Glutamatergic neuron (in vitro differentiated cells): ENCODE measurements around the gene ALG3. TPM values are rescaled to one million over a fixed set of nuclear protein-coding genes. Genes with fewer than 3 reads are reported as not detected.

Experiments
- DNase-seq: peaks from one replicate; pipeline ENCODE4 v3.0.0; 2022
- H3K27ac Mint-ChIP-seq: one replicate; pipeline ENCODE4 v1.8.0; 2020; ENCODE audit warnings: mild to moderate bottlenecking, mixed read lengths, inconsistent platforms; ENCODE audit not compliant: unreplicated experiment
- H3K27me3 Mint-ChIP-seq: one replicate; pipeline ENCODE4 v1.8.0; 2020; ENCODE audit warnings: mild to moderate bottlenecking, moderate library complexity, mixed read lengths, inconsistent platforms; ENCODE audit not compliant: unreplicated experiment
- H3K36me3 Mint-ChIP-seq: one replicate; pipeline ENCODE4 v1.8.0; 2020; ENCODE audit warnings: mild to moderate bottlenecking, mixed read lengths, inconsistent platforms; ENCODE audit not compliant: unreplicated experiment
- H3K4me1 Mint-ChIP-seq: one replicate; pipeline ENCODE4 v1.8.0; 2020; ENCODE audit warnings: mild to moderate bottlenecking, low read depth, mixed read lengths, inconsistent platforms; ENCODE audit not compliant: unreplicated experiment
- H3K4me3 Mint-ChIP-seq: one replicate; pipeline ENCODE4 v1.8.0; 2020; ENCODE audit warnings: mild to moderate bottlenecking, mixed read lengths, inconsistent platforms; ENCODE audit not compliant: unreplicated experiment
- H3K9me3 Mint-ChIP-seq: one replicate; pipeline ENCODE4 v1.8.0; 2020; ENCODE audit warnings: mild to moderate bottlenecking, moderate library complexity, mixed read lengths, inconsistent platforms; ENCODE audit not compliant: unreplicated experiment
- CTCF ChIP-seq: fragments of 200-600 bp; sonication (generic); IDR thresholded peaks from one replicate; pipeline ENCODE4 v1.5.0; 2021; ENCODE audit not compliant: partially characterized antibody, unreplicated experiment
- total RNA-seq: library from RNA; stranded (reverse); fragmentation: NEBNext Ultra II Directional; extraction: Animal tissue kit (Norgen Biotek cat#: 25700); gene quantifications from one replicate; pipeline ENCODE4 v1.2.1, GENCODE V29; 2021; ENCODE audit not compliant: unreplicated experiment

ALG3 gene
- total RNA-seq, 1 donor from 2014 or later = 26.5 TPM

DNA sequence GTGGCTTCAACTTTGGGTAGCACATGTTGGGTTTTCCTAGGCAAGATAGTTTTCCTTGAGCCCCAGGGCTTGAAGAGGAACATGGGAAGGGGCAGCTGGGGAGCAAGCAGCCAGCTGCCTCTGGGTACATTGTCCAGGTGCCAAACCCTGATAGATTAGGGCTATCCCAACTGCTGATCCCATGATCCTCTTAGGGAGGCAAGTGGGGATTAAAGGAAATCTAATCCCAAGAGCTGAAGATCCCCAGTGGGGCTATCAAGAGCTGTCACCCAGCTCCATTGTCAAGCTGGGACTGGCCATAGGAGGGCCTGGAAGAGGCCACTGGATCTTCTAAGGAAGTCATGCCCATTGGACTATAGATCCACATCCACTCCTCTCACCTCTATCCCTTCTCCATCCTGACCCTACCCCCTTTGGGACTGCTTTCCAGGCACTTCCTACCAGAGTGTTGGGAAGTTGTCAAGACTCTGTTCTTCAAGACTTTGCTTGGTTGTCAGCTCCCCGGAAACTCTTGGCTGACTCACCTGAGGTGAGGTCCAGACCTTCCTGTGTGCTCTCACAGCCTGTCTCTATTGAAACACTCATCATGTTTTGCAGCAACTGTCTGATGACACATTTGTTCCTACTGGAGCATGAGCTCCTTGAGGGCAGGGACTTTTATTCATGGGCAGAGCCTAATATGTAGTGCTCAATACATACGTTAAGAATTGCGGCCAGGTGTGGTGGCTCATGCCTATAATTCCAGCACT is 6.7 kb upstream of the ALG3 start:
- H3K4me1 Mint-ChIP-seq = peaks cover 4% of the 10 kb centered on the region
- H3K9me3 Mint-ChIP-seq = peaks cover 12% of the 10 kb centered on the region
- H3K4me3 Mint-ChIP-seq = no peak overlapping the region
- peaks cover 5% of the 10 kb centered on the region for H3K36me3 Mint-ChIP-seq
- TF ChIP-seq CTCF = no peak
- H3K27me3 Mint-ChIP-seq = peaks cover 19% of the 10 kb centered on the region
- no peak overlapping the region for H3K27ac Mint-ChIP-seq
- DNase-seq = no peak

DNA sequence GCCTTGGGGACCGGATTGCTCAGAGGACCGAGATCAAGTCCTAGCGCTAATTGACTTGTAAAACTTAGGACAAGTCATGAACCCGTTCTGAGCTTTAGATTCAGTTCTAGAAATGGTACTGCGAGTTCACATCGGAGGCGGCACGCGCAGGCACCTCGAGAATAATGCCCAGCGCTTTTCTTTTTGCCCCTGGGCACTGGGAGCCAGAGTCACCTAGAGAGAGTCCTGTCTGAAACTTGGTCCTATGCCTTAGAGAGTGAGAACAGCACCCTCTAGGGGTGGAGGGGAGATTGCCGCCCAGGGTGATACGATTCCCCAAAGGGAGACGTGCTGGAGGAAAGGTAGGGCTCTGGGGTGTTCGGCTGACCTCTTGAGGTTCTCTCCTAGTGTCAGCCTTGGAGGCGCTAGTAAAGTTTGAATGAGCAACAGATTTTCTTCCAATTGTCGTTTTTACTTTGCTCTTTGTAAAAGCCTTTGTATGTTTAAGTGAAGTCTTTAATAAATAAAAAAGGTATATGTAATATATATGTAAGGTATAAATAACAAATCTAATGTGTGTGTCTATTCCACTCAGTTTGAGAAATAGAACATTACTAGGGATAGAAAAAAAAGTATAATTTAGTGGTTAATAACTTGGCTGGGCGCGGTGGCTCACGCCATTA is 1.5 kb upstream of the ALG3 start:
- peak; percentile 90 for TF ChIP-seq CTCF
- H3K9me3 Mint-ChIP-seq = peaks cover 8% of the 10 kb centered on the region
- H3K4me1 Mint-ChIP-seq = peaks cover 2% of the 10 kb centered on the region
- peaks cover 6% of the 10 kb centered on the region for H3K27me3 Mint-ChIP-seq
- peak overlapping the region; percentile 94 for H3K4me3 Mint-ChIP-seq
- peak; percentile 87 for DNase-seq
- no peaks in the 10 kb centered on the region for H3K36me3 Mint-ChIP-seq
- no peak overlapping the region for H3K27ac Mint-ChIP-seq

- DNase-seq = peak; percentile 96
- Mint-ChIP-seq H3K9me3 (peaks cover 8% of the 10 kb centered on the region), H3K4me3 (peak within 1 kb of the TSS; percentile 94), H3K27me3 (peaks cover 6% of the 10 kb centered on the region), H3K27ac (peak within 1 kb of the TSS; percentile 98), H3K4me1 (peaks cover 2% of the 10 kb centered on the region), H3K36me3 (peaks cover 4% of the 10 kb centered on the region)
- no peak for TF ChIP-seq CTCF
These were observed 827 bp upstream of the ALG3 start, which contains the start of gene EEF1AKMT4 for GRCh38 chr3:184249412-184250166. EEF1AKMT4 (plus strand) TSS chr3:184249672; CDS start chr3:184249695, 23 bp downstream.

- no peak for DNase-seq
- Mint-ChIP-seq H3K36me3 (peaks cover 8% of the 10 kb centered on the region), H3K4me3 (no peak overlapping the region), H3K4me1 (peaks cover 4% of the 10 kb centered on the region), H3K27ac (no peak overlapping the region), H3K27me3 (peaks cover 11% of the 10 kb centered on the region), H3K9me3 (peaks cover 10% of the 10 kb centered on the region)
- no peak for TF ChIP-seq CTCF
These were observed 6.5 kb downstream of the ALG3 start for GRCh38 chr3:184242297-184242685.
